Stimulated activated CD8-positive, alpha-beta memory T cell treated with anti-CD3 and anti-CD28 coated beads, Interleukin-2, amount 100 ng/mL, for 1 hour (primary cell): ENCODE measurements around the gene MEST.
"Not testable (repeated sequence)": the region's sequence is repeated elsewhere in the genome, so short reads cannot be mapped to it uniquely, and the experiment has no call there.

Experiments used
- DNase-seq, 2 donors: peaks; one replicate each; pipeline ENCODE4 v3.0.0-alpha.2; 2020; ENCODE audit warnings: low read depth in 2 of 2

MEST gene

GRCh38 chr7:130485734-130486113 lies 6.2 kb upstream of the MEST start:
- no peak for DNase-seq

GRCh38 chr7:130486114-130486953 lies 5.6 kb upstream of the MEST start:
- DNase-seq, result peak in 1 of 2 donors; percentile 34

GRCh38 chr7:130486954-130487436 lies 4.9 kb upstream of the MEST start:
- DNase-seq, result no peak

GRCh38 chr7:130488392-130489139 lies 3.3 kb upstream of the MEST start:
- DNase-seq, result no peak

- no peak for DNase-seq
Observed at GRCh38 chr7:130489140-130489983, 2.5 kb upstream of the MEST start.

- no peak for DNase-seq
Observed at GRCh38 chr7:130490311-130490791, 1.5 kb upstream of the MEST start.

- DNase-seq, result peak in 1 of 2 donors; percentile 9
Observed at GRCh38 chr7:130490888-130491804, 739 bp upstream of the MEST start.

- no peak for DNase-seq
Observed at GRCh38 chr7:130492523-130493274, 814 bp downstream of the MEST start.

GRCh38 chr7:130493275-130493873 lies 1.5 kb downstream of the MEST start:
- no peak for DNase-seq

GRCh38 chr7:130494431-130494858 lies 2.6 kb downstream of the MEST start:
- no peak for DNase-seq

- DNase-seq, result no peak
Observed at GRCh38 chr7:130500463-130500862, 8.6 kb downstream of the MEST start.

- no peak for DNase-seq
Observed at GRCh38 chr7:130500910-130501309, 9.0 kb downstream of the MEST start.

GRCh38 chr7:130505753-130506152 lies 13.9 kb downstream of the MEST start:
- no peak for DNase-seq

- DNase-seq, result no peak
Observed at GRCh38 chr7:130506358-130506757, 14.5 kb downstream of the MEST start.

GRCh38 chr7:130512038-130512437 lies 20.2 kb downstream of the MEST start:
- DNase-seq, result not testable (repeated sequence)

GRCh38 chr7:130513447-130513846 lies 21.6 kb downstream of the MEST start:
- DNase-seq, result no peak

- no peak for DNase-seq
Observed at GRCh38 chr7:130515315-130516040, 23.6 kb downstream of the MEST start.

GRCh38 chr7:130521258-130521951 lies 29.5 kb downstream of the MEST start:
- no peak for DNase-seq
